Measurements from ENCODE around the gene FBXO22. TPM values are rescaled to one million over a fixed set of nuclear protein-coding genes. Genes with fewer than 3 reads are reported as not detected.

Gene FBXO22
- total and polyA plus RNA-seq, 2 of the 8 experiments (the other 6 are each of a cell fraction or from before 2014, with no cell fraction given) = 33.2 to 67.3 TPM

GRCh38 chr15:75952525-75952924 is 48.8 kb downstream of the FBXO22 start:
- no peaks in the 10 kb centered on the region for H3K27me3 ChIP-seq (replicated peaks in 1 of 4; ENCODE audit: control insufficient read depth in 3 of 4, extremely low read depth in 1 of 4, insufficient read depth in 3 of 4, low read length in 3 of 4)
- H3K36me3 ChIP-seq (ENCODE audit: control insufficient read depth in 2 of 4, insufficient read depth in 4 of 4, low read length in 3 of 4) = no peaks in the 10 kb centered on the region
- no peak overlapping the region for H2BK20ac ChIP-seq (ENCODE audit: low read length)
- no peak overlapping the region for H4K5ac ChIP-seq (ENCODE audit: insufficient read length, low read depth, low read length)
- no peak overlapping the region for H3K18ac ChIP-seq (ENCODE audit: extremely low read depth, low read length)
- no peak overlapping the region for H3K14ac ChIP-seq (ENCODE audit: insufficient read length)
- H4K20me1 ChIP-seq (replicated peaks in 1 of 2; ENCODE audit: control insufficient read depth in 1 of 2, insufficient read depth in 2 of 2, low read length in 2 of 2) = no peaks in the 10 kb centered on the region
- no peak overlapping the region for H3K27ac ChIP-seq (ENCODE audit: low read depth, low read length)
- H4K91ac ChIP-seq (replicated peaks; ENCODE audit: insufficient read length, low read length) = no peak overlapping the region
- H2AFZ ChIP-seq (ENCODE audit: low read length) = no peak overlapping the region
- H3K56ac ChIP-seq (replicated peaks; ENCODE audit: insufficient read length, low read depth, low read length) = no peak overlapping the region
- no peak for TF ChIP-seq POU5F1 (IDR thresholded peaks at IDR 0.05; ENCODE audit: low read depth, low read length)
- H3K4me2 ChIP-seq (ENCODE audit: insufficient read depth in 1 of 2, low read depth in 2 of 2, low read length in 2 of 2) = no peak overlapping the region
- DNase-seq (ENCODE audit: low read depth in 1 of 2, low spot score in 2 of 2) = no peak
- H2AK5ac ChIP-seq (ENCODE audit: low read depth, low read length) = no peak overlapping the region
- H4K8ac ChIP-seq (ENCODE audit: extremely low read depth, insufficient read depth, low read length) = no peak overlapping the region
- ChIA-PET CTCF (ENCODE audit: partially characterized antibody) (interaction anchor here (1.2 kb wide), 2 partner anchors 12 to 24 kb away, joined by 3 to 5 read pairs; no protein-coding TSS in a partner anchor), POLR2A (ENCODE audit: partially characterized antibody) (no interaction called here)
- WGBS, 2 experiments (ENCODE audit: extremely low coverage in 1 of 2, insufficient coverage in 1 of 2, insufficient read length in 1 of 2, insufficient replicate concordance in 2 of 2, low coverage in 1 of 2, low lambda C conversion rate in 2 of 2, missing lambda C conversion rate in 1 of 2) = 90% methylated on average over 4 of the region's 4 CpGs; no CpG with 5 or more reads in 1 of the 2 experiments
- H2BK5ac ChIP-seq (ENCODE audit: low read depth, low read length) = no peak overlapping the region
- no peak overlapping the region for H3K9ac ChIP-seq (replicated peaks in 1 of 4; ENCODE audit: extremely low read depth in 1 of 4, low read depth in 3 of 4, low read length in 3 of 4)
- H3K4me3 ChIP-seq (ENCODE audit: extremely low read depth in 1 of 4, insufficient read depth in 2 of 4, low read depth in 3 of 4, low read length in 4 of 4) = no peak overlapping the region
- H3K4me1 ChIP-seq (replicated peaks in 1 of 4; ENCODE audit: control insufficient read depth in 3 of 4, insufficient read depth in 4 of 4, low read length in 3 of 4) = no peaks in the 10 kb centered on the region
- no peak for FAIRE-seq
- no peaks in the 10 kb centered on the region for H3K79me2 ChIP-seq (ENCODE audit: control insufficient read depth in 1 of 2, insufficient read depth in 2 of 2, low read length in 2 of 2)
- H2BK120ac ChIP-seq (replicated peaks; ENCODE audit: low read depth, low read length) = no peak overlapping the region
- H2BK12ac ChIP-seq (ENCODE audit: low read depth, low read length) = no peak overlapping the region
- H3K23me2 ChIP-seq (ENCODE audit: low read depth, low read length) = no peaks in the 10 kb centered on the region
- no peaks in the 10 kb centered on the region for H3K9me3 ChIP-seq (ENCODE audit: insufficient read depth in 2 of 2, low read depth in 1 of 2, low read length in 1 of 2)
- no peaks in the 10 kb centered on the region for H3K79me1 ChIP-seq (ENCODE audit: low read depth, low read length)
- H3K23ac ChIP-seq (ENCODE audit: insufficient read length) = no peak overlapping the region
- no peak overlapping the region for H3K4ac ChIP-seq (replicated peaks; ENCODE audit: insufficient read length, low read depth, low read length)
- H2BK15ac ChIP-seq (ENCODE audit: low read length) = no peak overlapping the region
